ENCODE results near the gene UBE2I.

DNA sequence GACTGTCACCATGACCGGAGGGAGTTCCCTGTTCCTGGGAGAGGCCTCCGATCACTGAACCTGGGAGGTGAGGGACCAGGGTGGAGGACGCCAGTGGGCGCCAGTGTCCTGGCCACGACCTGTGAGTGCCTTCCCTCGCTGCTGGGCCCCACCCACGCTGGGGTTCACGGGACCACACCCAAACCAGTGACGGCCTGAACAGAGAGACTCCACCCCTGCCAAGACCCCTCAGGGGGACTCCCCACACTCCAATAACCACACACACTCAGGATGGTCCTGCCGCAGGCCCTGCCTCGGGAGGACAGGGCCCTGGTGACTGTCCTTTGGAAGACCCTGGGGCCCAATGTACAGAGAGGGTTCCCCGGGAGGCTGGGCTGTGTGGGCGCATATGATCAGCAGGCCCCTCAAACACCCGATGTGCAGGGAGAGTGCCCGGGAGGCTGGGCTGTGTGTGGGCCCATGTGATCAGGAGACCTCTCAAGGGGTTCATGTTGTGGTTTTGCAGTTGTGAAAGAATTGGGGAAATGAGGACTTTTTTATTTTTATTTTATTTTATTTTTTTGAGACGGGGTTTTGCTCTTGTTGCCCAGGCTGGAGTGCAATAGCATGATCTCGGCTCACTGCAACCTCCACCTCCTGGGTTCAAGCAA lies 27.0 kb upstream of the UBE2I start:
- no peak for TF ChIP-seq POLR2A (IDR thresholded peaks at IDR 0.05)
- TF ChIP-seq, protein P1, sequence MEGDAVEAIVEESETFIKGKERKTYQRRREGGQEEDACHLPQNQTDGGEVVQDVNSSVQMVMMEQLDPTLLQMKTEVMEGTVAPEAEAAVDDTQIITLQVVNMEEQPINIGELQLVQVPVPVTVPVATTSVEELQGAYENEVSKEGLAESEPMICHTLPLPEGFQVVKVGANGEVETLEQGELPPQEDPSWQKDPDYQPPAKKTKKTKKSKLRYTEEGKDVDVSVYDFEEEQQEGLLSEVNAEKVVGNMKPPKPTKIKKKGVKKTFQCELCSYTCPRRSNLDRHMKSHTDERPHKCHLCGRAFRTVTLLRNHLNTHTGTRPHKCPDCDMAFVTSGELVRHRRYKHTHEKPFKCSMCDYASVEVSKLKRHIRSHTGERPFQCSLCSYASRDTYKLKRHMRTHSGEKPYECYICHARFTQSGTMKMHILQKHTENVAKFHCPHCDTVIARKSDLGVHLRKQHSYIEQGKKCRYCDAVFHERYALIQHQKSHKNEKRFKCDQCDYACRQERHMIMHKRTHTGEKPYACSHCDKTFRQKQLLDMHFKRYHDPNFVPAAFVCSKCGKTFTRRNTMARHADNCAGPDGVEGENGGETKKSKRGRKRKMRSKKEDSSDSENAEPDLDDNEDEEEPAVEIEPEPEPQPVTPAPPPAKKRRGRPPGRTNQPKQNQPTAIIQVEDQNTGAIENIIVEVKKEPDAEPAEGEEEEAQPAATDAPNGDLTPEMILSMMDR (IDR thresholded peaks at IDR 0.05): no peak
